Right forelimb (tissue), 1 donor: ENCODE data around the gene SLX4IP.
A peak's percentile ranks its signal among the peaks of the same experiment; 100 is the strongest.

Experiments used
- DNase-seq: peaks from one replicate; pipeline ENCODE4 v3.0.0-alpha.2; 2018

Gene SLX4IP

DNA sequence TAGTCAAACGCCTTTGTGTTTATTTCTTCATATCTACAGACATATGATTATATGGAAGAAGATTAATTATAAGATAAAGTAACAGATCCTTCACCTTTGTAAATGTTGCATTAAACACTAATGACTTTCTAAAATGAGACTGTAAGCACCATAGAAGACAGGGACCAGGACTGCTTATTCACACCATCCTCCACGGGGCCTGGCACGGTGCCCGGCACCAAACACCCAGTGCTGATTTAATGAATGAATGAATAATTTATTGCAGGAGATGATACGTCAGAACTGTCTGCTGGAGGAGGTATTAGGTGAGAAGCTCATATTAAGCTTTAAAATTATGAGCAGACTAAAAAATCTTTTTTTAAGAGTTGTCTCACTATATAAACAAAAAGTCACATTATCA, 88.3 kb downstream of the SLX4IP start:
- no peak for DNase-seq

DNA sequence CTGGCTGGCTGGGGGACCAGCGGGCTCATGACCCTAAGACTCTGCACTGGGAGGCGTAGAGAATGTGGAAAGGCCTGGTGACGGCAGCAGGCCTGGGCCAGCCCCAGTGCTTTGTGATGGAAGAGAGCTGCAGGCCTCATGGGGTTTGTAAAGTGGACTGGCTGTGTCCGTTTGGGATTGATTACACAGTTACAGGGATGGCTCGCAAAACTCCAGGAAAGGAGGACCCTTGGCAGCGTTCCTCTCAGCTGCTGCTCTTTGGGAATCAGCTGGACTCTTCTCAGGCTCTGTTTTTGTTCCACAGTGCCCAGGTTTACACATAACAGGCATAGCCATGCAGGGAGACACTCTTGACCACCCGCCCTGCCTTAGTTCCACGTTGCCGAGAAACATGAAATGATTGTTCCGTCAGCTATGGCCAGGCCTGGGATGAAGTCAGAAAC, 89.0 kb downstream of the SLX4IP start:
- DNase-seq = peak; percentile 66

GRCh38 chr20:10524643-10525042, 89.5 kb downstream of the SLX4IP start:
- no peak for DNase-seq

- DNase-seq = no peak
Observed at GRCh38 chr20:10527781-10528180, 92.7 kb downstream of the SLX4IP start.

- DNase-seq = no peak
Observed at GRCh38 chr20:10530883-10531282, 95.8 kb downstream of the SLX4IP start.

DNA sequence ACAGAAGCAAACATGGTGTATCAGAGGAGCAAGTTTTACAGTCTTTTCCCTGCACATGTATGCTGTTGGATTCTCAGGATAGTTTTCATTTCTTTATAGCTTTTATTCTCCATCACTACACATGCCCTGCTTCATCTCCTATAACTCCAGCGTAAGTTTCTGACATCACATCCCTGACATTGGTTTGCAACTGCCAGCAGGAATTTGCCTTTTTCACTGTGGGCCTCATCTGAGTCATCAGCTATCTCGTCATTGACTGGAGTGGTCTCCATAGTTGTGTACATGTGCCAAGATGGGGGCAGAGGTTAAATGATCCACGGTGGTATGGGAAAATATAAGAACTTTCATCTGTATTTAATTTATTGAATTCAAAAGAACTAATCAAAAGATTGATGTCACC, 96.7 kb downstream of the SLX4IP start:
- no peak for DNase-seq

DNA sequence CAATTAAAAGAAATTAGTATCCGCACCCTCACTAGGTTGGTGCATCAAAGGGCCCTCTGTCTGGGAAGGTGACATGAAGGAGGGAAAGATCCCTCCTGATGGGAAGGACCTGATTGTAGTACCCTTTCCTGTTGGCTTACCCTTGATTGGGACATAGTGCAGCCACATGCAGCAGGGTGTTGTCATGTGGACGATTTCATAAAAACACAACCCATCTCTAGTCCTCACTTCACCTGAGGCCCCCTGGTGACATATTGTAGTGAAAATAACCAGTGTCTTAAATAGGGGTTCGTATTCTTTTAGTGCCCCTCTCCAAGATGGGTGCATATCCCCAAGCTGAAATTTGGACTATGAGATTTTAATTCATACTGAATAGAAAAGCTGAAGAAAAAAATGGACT, 97.3 kb downstream of the SLX4IP start:
- DNase-seq = no peak

GRCh38 chr20:10536531-10536930, 101.4 kb downstream of the SLX4IP start:
- DNase-seq = no peak

GRCh38 chr20:10537850-10538480, 102.9 kb downstream of the SLX4IP start:
- no peak for DNase-seq

DNA sequence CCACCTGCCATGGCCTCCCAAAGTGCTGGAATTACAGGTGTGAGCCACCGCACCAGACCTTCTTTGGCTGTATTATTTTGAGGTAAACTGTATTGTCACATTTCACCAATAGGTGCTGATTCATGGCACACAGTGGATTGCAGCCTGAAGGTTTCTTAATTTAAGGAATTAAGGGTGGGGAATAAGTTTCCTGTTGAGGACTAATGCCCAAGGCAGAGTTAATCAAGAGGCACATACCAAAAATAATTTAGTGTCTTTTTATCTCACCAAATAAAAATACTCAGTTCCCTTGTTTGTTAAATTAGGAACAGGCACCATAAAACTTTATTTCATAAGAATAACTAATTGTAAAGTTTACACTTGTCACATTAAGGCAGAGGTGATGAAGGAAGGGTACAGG, 103.7 kb downstream of the SLX4IP start:
- no peak for DNase-seq

GRCh38 chr20:10539818-10540553, 104.9 kb downstream of the SLX4IP start:
- no peak for DNase-seq

DNA sequence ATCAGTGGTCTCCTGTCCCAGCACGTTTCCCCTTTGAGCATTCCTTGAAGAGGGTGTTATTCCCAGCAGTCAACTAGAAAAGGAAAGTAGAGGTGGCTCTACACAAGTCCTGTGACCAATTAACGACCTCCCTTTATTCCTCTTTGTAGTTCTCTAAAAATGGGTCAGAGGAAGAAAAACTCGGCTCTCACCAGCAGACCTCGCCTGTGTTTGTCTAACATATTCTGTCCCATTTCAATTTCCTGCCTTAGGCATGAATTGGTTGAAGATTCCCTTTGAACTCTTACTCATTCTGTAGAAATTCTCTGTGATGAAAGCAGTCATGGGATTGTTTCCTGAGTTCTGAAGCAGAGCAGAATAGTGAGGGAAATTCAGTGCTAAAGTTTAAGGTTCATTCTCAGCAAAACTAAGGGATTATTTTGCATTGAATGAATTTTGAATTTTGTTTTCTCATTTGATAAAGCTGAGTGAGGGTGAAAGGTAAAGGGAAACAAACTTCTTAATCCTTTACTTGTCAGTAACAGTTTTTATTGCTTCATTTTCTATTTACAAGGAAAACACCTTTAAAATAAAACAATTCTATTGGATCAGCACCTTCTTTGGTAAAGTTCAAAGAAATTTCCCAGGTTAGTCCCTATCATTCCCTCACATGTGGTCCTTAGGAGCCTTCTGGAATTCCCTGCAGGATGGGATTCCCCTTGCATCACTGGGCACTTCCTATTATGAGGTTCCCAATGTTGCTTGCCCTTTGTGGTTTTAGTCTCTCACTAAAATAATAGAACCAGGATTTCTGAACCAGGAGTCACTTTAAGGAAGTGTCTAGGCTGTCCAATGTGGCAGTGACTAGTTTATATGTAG, 105.8 kb downstream of the SLX4IP start:
- DNase-seq = no peak

DNA sequence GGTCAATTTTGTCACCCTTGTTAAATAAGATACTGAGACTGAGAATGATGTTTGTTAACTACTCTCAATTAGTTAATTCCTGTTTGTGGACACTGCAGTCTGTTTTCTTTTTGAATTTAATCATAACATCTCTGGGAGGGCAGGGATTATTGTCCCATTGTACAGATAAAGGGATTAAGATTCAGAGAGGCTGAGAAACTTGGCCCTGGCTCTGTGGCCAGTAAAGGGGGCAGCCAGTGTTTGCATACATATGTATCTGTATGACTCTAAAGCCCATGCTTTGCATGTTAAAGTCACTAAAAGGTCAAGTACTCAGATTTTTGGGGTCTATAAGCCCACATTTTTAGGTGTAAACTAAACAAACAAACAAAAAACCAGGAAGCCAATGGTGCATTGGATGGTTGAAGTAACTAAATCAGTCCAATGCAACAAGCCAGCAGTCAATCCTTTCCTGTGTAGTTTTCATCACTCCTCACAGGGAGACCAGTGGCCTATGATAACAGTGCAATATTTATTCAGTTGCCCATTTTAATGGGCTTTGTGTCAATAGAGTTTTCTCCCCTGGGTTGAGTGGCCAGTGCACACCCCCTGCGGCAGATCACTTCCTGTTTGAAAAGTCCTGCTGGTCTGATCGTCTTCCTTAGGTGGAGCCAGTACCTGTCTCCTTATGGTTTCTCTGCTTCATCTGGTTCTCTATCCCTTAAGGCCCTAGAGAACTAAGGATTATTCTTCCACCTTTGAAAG, 106.7 kb downstream of the SLX4IP start:
- DNase-seq = no peak

- DNase-seq = no peak
Observed at GRCh38 chr20:10542442-10542841, 107.3 kb downstream of the SLX4IP start.

DNA sequence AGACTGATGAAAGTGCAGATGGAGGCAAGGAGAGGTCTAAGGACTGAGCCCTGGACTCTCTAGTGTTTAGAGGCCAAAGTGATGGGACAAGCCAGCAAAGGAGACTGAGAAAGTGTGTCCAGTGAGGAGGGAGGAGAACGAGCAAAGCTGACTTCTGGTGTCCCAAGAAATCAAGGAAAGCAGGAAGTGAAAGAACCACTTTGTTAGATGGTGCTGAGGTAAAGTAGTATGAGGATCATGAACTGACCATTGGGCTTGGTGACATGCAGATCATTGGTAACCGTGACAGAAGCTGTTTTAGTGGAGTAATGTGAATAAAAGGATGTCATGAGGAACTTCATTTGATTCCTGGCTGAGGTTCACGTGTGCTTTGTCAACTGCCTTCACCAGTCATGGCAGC, 108.4 kb downstream of the SLX4IP start:
- DNase-seq = no peak

DNA sequence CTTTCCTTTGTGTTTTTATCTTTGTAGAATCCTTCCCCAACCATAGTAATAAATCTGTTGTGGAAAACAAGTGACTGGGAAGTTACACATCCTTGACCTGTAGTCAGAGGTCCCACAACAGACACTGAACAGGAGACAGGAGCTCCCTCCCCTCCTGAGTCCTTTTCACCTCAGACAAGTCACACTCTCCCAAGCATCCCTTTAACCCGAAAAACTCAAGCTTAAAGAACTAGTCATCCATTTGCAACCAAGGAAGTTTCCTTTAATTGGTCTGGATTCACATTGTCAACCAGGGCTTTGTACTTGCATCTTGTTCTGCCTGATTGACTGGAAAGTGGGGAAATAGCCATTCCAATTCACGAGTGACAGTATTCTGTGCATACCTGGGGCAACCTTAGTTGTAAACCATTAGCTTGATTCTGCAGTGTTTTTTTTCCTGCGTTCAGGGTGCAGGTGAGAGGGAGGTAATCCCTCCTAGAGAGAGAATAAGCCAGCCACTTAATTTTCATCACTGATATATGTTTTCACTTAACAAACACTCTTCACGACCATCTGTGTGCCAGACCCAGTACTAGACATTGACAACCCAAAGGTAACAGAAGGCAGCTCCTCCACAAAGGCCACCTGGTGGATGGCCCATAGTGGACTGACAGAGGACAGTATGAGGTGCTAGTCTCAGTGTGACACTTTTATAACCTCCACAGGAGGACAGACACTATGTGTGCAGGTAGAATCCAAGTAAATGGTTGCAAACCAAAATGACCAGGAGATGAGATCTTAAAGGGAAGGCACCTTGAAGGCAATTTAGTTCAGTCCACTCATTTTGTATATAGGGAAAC, 112.4 kb downstream of the SLX4IP start:
- no peak for DNase-seq

DNA sequence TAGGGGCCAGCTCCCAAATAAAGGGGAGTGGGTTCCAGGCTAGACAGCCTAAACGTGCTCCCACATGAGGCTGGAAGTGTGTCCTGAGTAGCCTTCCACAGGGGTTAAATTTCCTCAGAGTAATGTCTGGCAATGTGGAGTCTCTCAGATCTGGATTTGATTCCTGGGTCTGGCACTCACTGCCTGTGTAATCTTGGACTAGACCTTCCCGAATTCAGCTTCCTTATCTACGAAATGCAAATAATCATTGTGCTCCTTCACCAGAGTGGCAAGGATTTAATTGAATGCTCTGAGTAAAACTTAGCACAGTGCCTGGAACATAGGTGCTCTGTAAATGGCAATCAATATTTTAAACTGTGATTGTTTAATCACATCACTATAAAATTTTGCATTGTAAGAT, 114.4 kb downstream of the SLX4IP start:
- DNase-seq = no peak

- DNase-seq = no peak
Observed at GRCh38 chr20:10550204-10551118, 115.4 kb downstream of the SLX4IP start.

DNA sequence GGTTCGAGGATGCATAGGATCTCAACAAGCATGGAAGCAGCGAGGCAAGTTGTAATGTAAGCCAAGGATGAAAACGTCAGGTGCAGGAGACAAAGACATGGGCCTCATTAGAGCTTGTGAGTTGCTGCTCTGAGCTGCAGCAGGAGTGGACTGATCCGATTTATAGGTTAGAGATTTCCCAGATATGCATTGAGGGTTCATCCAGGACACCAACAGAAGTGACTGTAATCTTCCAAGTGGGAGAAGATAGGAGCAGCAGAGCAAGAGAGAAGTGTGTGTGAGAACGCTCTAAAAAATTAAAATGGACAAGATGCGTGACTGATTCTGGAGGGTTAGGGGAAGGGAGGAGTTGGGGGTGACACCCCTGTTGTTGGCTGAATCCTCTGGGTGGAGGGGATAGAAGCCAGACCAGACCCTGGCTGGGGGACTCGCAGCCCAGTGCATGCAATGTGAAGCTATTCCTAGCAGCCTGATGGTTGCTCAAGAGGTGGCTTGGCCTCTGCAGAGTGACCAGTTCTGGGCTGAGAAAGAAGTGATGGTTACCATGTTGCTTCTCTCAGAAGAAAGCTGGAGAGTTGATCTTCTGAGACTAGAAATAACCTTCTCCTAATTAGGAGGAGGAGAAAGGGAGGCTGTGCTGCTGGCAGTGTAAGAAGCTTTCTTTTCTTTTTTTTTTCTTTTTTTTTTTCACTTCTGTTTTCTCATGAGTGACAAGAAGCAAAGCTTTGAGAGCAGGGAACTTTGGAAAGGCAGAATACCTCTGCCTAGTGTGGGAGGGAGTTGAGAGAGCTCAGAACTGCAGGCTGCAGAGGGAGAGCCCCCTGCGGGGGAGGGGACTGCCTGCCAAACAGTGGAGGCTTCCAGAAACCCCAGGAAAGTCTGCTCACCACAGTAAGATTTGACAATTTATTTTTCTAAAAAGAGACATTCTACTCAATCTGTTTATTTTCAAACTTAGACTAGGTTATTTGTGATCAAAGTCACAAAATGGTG, 116.9 kb downstream of the SLX4IP start:
- DNase-seq = no peak
